GM19193 (cell line): ENCODE measurements around the gene CDKAL1.

ENCODE experiments used
- POLR2A ChIP-seq: IDR thresholded peaks from 4 replicates; pipeline ENCODE4 v1.6.1; 2011; ENCODE audit not compliant: insufficient read depth, insufficient read length; ENCODE audit errors: extremely low read depth

Gene CDKAL1

GRCh38 chr6:20763296-20763695 lies 229.0 kb downstream of the CDKAL1 start:
- TF ChIP-seq POLR2A, result no peak

- no peak for TF ChIP-seq POLR2A
Measured at GRCh38 chr6:20769631-20770030, 235.4 kb downstream of the CDKAL1 start.

- TF ChIP-seq POLR2A, result no peak
Measured at GRCh38 chr6:20770773-20771172, 236.5 kb downstream of the CDKAL1 start.

- TF ChIP-seq POLR2A, result no peak
Measured at GRCh38 chr6:20771409-20771808, 237.2 kb downstream of the CDKAL1 start.

- no peak for TF ChIP-seq POLR2A
Measured at GRCh38 chr6:20773822-20774221, 239.6 kb downstream of the CDKAL1 start.

GRCh38 chr6:20775981-20776380 lies 241.7 kb downstream of the CDKAL1 start:
- no peak for TF ChIP-seq POLR2A

GRCh38 chr6:20777801-20778200 lies 243.5 kb downstream of the CDKAL1 start:
- no peak for TF ChIP-seq POLR2A

GRCh38 chr6:20778459-20778858 lies 244.2 kb downstream of the CDKAL1 start:
- TF ChIP-seq POLR2A, result no peak

GRCh38 chr6:20778912-20779311 lies 244.7 kb downstream of the CDKAL1 start:
- TF ChIP-seq POLR2A, result no peak

- no peak for TF ChIP-seq POLR2A
Measured at GRCh38 chr6:20789162-20789561, 254.9 kb downstream of the CDKAL1 start.

GRCh38 chr6:20790032-20790791 lies 256.0 kb downstream of the CDKAL1 start:
- no peak for TF ChIP-seq POLR2A

GRCh38 chr6:20791074-20791473 lies 256.8 kb downstream of the CDKAL1 start:
- TF ChIP-seq POLR2A, result no peak

GRCh38 chr6:20791944-20792343 lies 257.7 kb downstream of the CDKAL1 start:
- TF ChIP-seq POLR2A, result no peak

GRCh38 chr6:20793174-20793573 lies 258.9 kb downstream of the CDKAL1 start:
- TF ChIP-seq POLR2A, result no peak

- TF ChIP-seq POLR2A, result no peak
Measured at GRCh38 chr6:20797597-20797996, 263.3 kb downstream of the CDKAL1 start.

- TF ChIP-seq POLR2A, result no peak
Measured at GRCh38 chr6:20800229-20800628, 266.0 kb downstream of the CDKAL1 start.

- TF ChIP-seq POLR2A, result no peak
Measured at GRCh38 chr6:20800653-20801052, 266.4 kb downstream of the CDKAL1 start.
